HG03442 (cell line): Measurements from ENCODE around the gene PTPRD.
"Not testable (repeated sequence)": the region's sequence is repeated elsewhere in the genome, so short reads cannot be mapped to it uniquely, and the experiment has no call there.

Experiments used
- ATAC-seq: cut with Tn5 transposase; IDR thresholded peaks from one replicate; pipeline ENCODE4 v1.9.1; 2021; ENCODE audit warnings: mild to moderate bottlenecking, moderate library complexity; ENCODE audit not compliant: unreplicated experiment

PTPRD gene

DNA sequence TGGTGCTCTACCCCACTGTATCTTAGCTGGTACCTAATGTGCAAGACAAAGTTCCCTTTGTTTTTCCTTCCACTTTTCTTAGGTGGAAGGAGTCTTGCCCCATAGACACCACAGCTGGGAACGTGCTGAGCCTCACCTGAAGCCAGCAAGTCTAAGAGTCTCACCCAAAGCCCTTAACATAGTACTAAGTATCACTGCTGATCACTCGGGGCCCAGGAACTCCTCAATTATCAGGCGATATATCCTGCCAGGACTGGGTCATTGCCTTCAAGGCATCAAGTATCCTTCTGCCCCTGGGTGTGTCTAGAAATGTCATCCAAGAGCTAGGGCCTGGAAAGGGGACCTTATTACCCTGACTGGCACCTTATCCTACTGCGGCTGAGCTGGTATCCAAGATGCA, 123.9 kb downstream of the PTPRD start:
- no peak for ATAC-seq

DNA sequence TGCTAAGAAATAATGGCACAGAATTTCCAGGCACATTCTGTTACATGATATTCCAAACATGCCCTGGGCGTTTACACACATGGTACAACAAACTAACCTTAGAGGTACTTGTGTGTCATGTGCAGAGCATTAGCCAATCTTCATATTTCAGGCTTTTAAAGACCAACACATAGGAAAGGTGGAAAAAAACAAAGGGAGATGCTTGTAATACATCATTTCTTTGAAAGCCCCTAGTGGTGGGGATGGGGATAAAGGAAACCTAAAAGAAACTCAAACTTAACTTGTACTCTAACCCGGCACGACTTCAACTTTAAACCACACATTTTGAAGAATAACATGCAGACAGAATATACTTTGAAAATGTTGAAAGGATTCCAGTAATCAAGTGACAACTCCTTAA, 133.6 kb downstream of the PTPRD start:
- ATAC-seq, result no peak

- not testable (repeated sequence) for ATAC-seq
These were observed 163.6 kb downstream of the PTPRD start for GRCh38 chr9:10449201-10449617.

- ATAC-seq, result no peak
These were observed 165.8 kb downstream of the PTPRD start for GRCh38 chr9:10447036-10447435.

DNA sequence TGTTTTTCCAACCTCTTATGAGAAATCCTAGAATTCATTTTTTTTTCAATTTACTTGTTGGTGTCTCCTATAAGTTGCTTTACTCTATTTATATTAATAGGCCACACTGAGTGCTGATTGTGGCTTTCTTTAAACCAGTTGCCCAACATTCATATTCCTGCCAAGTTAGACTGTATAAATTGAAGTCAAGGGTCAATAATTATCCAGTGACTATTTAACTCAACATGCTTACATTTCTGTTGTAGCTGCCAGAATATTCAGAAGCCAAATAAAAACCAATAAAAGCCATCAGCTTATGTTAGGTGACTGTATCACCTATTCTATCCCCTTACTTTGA, 169.0 kb downstream of the PTPRD start:
- no peak for ATAC-seq

DNA sequence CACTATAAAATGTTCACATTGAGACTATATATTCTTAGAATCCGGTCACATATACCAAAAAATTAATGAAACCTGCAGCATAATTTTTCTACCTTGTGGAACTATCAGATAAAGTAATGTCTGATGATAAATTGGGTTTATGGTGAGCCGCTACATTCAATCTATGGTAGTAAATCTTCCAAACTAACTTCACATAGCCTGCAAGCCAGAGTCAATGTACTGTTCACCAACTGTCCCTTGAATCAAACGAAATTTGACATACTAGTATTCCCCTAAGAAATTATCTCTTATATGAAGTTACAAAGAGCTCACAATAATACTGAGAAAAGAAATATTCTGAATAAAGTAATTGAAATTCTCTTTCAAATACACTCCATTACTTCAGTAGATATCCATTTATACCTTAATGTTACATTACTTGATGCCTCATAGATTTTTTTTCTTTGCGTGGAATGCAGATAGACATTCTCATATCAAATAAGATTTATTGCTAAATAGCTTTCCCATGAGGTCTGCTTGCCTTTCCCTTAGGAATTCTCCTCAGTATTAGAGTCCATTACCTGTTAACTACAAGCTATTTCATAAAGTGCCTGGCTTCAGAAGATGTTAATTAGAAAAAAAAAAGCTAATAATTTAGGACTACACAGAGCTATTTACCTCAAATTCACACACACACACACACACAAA, 169.5 kb downstream of the PTPRD start:
- ATAC-seq, result no peak

GRCh38 chr9:10438955-10439354, 173.8 kb downstream of the PTPRD start:
- no peak for ATAC-seq

- ATAC-seq, result no peak
These were observed 176.0 kb downstream of the PTPRD start for GRCh38 chr9:10436756-10437155.

- no peak for ATAC-seq
These were observed 178.4 kb downstream of the PTPRD start for GRCh38 chr9:10434412-10434811.

- no peak for ATAC-seq
These were observed 201.5 kb downstream of the PTPRD start for GRCh38 chr9:10411272-10411671.

GRCh38 chr9:10403283-10403682, 209.5 kb downstream of the PTPRD start:
- ATAC-seq, result no peak

- no peak for ATAC-seq
These were observed 216.2 kb downstream of the PTPRD start for GRCh38 chr9:10396615-10397014.

GRCh38 chr9:10387282-10387681, 225.5 kb downstream of the PTPRD start:
- no peak for ATAC-seq

DNA sequence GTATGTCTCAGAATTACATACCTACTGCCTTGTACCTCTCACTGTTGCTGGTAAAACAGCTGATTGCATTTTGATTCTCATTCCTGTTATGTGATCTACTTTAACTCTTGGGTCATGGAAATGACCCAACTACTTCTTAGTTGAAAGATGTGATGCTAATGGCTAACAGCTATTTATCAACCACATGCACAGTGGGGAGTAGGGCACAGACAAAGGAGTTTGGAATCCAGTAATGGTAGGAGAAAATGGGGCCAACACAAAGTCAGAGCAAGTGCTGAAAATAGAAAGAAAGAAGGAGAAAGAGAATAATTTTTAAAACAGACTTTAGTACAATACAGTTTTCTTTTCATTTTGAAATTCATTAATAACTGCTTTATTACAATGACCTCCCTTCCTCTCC, 241.0 kb downstream of the PTPRD start:
- no peak for ATAC-seq

GRCh38 chr9:10366171-10366779, 246.5 kb downstream of the PTPRD start:
- peak; percentile 93 for ATAC-seq

DNA sequence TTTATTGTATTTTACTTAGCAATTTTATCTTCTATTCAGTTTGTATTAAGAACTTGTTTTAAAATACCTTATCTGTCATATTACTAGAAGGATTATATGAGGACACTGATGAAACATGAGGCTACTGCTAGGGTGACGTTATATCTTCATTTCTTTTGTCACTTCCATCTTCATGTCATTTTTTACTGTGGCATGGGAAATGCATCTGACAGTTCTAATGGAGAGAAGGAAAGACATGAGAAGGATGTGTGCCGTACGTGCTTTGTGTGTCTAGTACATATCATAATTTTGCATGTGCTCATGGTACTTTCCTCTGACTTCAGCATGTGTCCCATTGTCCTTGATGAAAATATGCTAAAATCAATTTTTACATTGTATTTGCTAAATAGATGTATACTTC, 258.2 kb downstream of the PTPRD start:
- ATAC-seq, result no peak

DNA sequence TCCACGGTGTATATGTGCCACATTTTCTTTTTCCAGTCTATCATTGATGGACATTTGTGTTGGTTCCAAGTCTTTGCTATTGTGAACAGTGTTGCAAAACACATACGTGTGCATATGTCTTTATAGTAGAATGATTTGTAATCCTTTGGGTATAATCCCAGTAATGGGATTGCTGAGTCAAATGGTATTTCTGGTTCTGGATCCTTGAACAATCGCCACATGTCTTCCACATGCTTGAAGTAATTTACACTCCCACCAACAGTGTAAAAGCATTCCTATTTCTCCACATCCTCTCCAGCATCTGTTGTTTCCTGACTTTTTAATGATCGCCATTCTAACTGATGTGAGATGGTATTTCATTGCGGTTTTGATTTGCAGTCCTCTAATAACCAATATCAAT, 267.2 kb downstream of the PTPRD start:
- not testable (repeated sequence) for ATAC-seq

- no peak for ATAC-seq
These were observed 271.7 kb downstream of the PTPRD start for GRCh38 chr9:10341057-10341456.

DNA sequence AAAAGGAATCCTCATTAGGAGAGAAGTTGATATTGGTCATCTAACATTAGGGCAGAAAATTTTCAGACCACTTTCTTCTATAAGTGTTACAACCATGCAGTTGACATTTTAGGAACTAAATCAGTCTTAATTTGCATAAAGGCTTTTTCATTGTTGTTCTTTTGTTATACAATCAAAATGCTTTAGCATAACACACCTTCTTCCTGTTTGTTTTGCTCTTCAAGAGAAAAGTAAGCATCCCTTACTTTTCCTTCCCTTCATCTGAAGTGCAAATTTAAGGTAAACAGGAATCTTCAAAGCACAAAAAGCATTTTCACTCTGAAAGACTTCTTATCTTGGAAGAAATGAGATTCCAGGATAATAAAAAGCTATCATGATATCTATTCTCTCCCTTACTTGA, 273.6 kb downstream of the PTPRD start:
- ATAC-seq, result no peak

GRCh38 chr9:10331157-10331556, 281.6 kb downstream of the PTPRD start:
- ATAC-seq, result no peak

DNA sequence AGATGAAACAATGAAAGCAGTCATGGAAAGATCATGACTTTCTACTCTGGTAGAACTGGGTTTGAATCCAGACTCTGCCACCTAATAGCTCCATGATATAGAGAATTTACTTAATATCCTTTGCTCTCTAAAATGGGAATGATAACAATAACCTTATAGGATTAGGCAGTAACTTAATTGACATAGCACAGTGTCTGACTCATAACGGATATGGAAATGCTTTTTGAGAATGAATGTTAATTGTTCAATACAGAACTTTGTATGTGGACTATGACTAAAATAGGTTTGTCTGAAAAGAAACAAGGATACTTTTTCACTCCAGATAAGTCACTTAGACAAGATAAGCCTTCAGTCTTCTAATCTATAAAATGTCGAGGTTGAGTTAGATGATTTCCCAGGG, 330.7 kb downstream of the PTPRD start:
- no peak for ATAC-seq

GRCh38 chr9:10274988-10275387, 337.8 kb downstream of the PTPRD start:
- ATAC-seq, result no peak

GRCh38 chr9:10274175-10274574, 338.6 kb downstream of the PTPRD start:
- ATAC-seq, result no peak
